Ammon's horn (tissue), 1 donor: ENCODE data around the gene NAT10.

ENCODE experiments used
- DNase-seq: peaks from one replicate; pipeline ENCODE4 v3.0.0-alpha.2; 2016; ENCODE audit warnings: low spot score

NAT10 gene

GRCh38 chr11:34188181-34188580, 82.8 kb downstream of the NAT10 start:
- DNase-seq = no peak

- DNase-seq = no peak
These were observed 83.8 kb downstream of the NAT10 start for GRCh38 chr11:34189191-34189590.

GRCh38 chr11:34190192-34191139, 85.0 kb downstream of the NAT10 start:
- DNase-seq = no peak

GRCh38 chr11:34191578-34191977, 86.1 kb downstream of the NAT10 start:
- peak; percentile 42 for DNase-seq

GRCh38 chr11:34192481-34193401, 87.3 kb downstream of the NAT10 start:
- peak; percentile 63 for DNase-seq

- no peak for DNase-seq
These were observed 89.3 kb downstream of the NAT10 start for GRCh38 chr11:34194576-34195335.
